SH-SY5Y (cell line): ENCODE data around the gene CEACAM18.

Experiments
- GATA2 ChIP-seq: IDR thresholded peaks from 2 replicates; pipeline ENCODE4 v1.6.1; 2011; ENCODE audit warnings: mild to moderate bottlenecking, low read depth, low read length
- GATA3 ChIP-seq: IDR thresholded peaks from 2 replicates; pipeline ENCODE4 v1.6.1; 2011; ENCODE audit warnings: low read depth, mild to moderate bottlenecking, low read length, moderate library complexity

GRCh38 chr19:51472607-51473006 is 5.7 kb upstream of the CEACAM18 start:
- no peak for TF ChIP-seq GATA3
- no peak for TF ChIP-seq GATA2
